Trophoblast cell (in vitro differentiated cells and primary cell): ENCODE data around the gene EFNB3. TPM values are rescaled to one million over a fixed set of nuclear protein-coding genes. Genes with fewer than 3 reads are reported as not detected.

Experiments
- DNase-seq, 2 donors: peaks; one replicate each; pipeline ENCODE4 v3.0.0-alpha.2; 2016
- H2AFZ ChIP-seq: 2 replicates; pipeline ENCODE4 v1.6.1; 2013; ENCODE audit warnings: low read length, moderate library complexity, mild to moderate bottlenecking; ENCODE audit not compliant: insufficient read depth, poor library complexity
- H2AK5ac ChIP-seq: 2 replicates; pipeline ENCODE4 v1.6.1; 2013; ENCODE audit warnings: mild to moderate bottlenecking, low read length
- H2BK120ac ChIP-seq: 2 replicates; pipeline ENCODE4 v1.6.1; 2013; ENCODE audit warnings: low read length, mild to moderate bottlenecking, moderate library complexity; ENCODE audit not compliant: insufficient read depth, poor library complexity
- H2BK12ac ChIP-seq: 2 replicates; pipeline ENCODE4 v1.6.1; 2013; ENCODE audit warnings: mild to moderate bottlenecking, low read length, moderate library complexity
- H2BK5ac ChIP-seq: 2 replicates; pipeline ENCODE4 v1.6.1; 2013; ENCODE audit warnings: low read length, low read depth, moderate library complexity, mild to moderate bottlenecking; ENCODE audit not compliant: poor library complexity
- H3K14ac ChIP-seq: 2 replicates; pipeline ENCODE4 v1.6.1; 2013; ENCODE audit warnings: mild to moderate bottlenecking, low read length
- H3K18ac ChIP-seq: 2 replicates; pipeline ENCODE4 v1.6.1; 2013; ENCODE audit warnings: mild to moderate bottlenecking, low read length
- H3K23ac ChIP-seq: 2 replicates; pipeline ENCODE4 v1.6.1; 2013; ENCODE audit warnings: low read length
- H3K27ac ChIP-seq: 2 replicates; pipeline ENCODE4 v1.5.1; 2013; ENCODE audit warnings: low read depth, mild to moderate bottlenecking, inconsistent platforms, low read length, moderate library complexity
- H3K27me3 ChIP-seq: 2 replicates; pipeline ENCODE4 v1.6.1; 2013; ENCODE audit warnings: inconsistent platforms, mild to moderate bottlenecking, low read length, moderate library complexity; ENCODE audit not compliant: insufficient read depth
- H3K36me3 ChIP-seq, 2 experiments: 1 replicate in 1 of 2; 2 replicates in 1 of 2; pipeline ENCODE4 v1.6.1; 2013; ENCODE audit warnings: low read length in 2 of 2, mild to moderate bottlenecking in 2 of 2, moderate library complexity in 1 of 2; ENCODE audit not compliant: insufficient read depth in 2 of 2, control insufficient read depth in 1 of 2
- H3K4ac ChIP-seq: 2 replicates; pipeline ENCODE4 v1.6.1; 2013; ENCODE audit warnings: low read depth, mild to moderate bottlenecking, low read length, moderate library complexity
- H3K4me1 ChIP-seq, 2 experiments: 1 replicate in 1 of 2; 2 replicates in 1 of 2; pipeline ENCODE4 v1.6.1; 2013; ENCODE audit warnings: low read length in 2 of 2, mild to moderate bottlenecking in 2 of 2, moderate library complexity in 1 of 2; ENCODE audit not compliant: insufficient read depth in 2 of 2, control insufficient read depth in 1 of 2
- H3K4me2 ChIP-seq: 2 replicates; pipeline ENCODE4 v1.6.1; 2013; ENCODE audit warnings: inconsistent platforms, mild to moderate bottlenecking, low read length, moderate library complexity
- H3K4me3 ChIP-seq: 2 replicates; pipeline ENCODE4 v1.5.1; 2013; ENCODE audit warnings: mild to moderate bottlenecking, low read depth, low read length, inconsistent platforms
- H3K79me1 ChIP-seq: one replicate; pipeline ENCODE4 v1.6.1; 2013; ENCODE audit warnings: low read length
- H3K79me2 ChIP-seq: 2 replicates; pipeline ENCODE4 v1.6.1; 2013; ENCODE audit warnings: low read length, mild to moderate bottlenecking; ENCODE audit not compliant: control insufficient read depth, insufficient read depth, poor library complexity
- H3K9ac ChIP-seq: 2 replicates; pipeline ENCODE4 v1.6.1; 2013; ENCODE audit warnings: mild to moderate bottlenecking, low read length
- H3K9me3 ChIP-seq: 2 replicates; pipeline ENCODE4 v1.6.1; 2013; ENCODE audit warnings: low read depth, mild to moderate bottlenecking, control low read depth, inconsistent platforms, low read length; ENCODE audit not compliant: insufficient read depth
- H4K12ac ChIP-seq: 2 replicates; pipeline ENCODE4 v1.6.1; 2013; ENCODE audit warnings: low read depth, mild to moderate bottlenecking, low read length, moderate library complexity
- H4K8ac ChIP-seq: 2 replicates; pipeline ENCODE4 v1.6.1; 2013; ENCODE audit warnings: low read depth, mild to moderate bottlenecking, low read length, moderate library complexity
- H4K91ac ChIP-seq: one replicate; pipeline ENCODE4 v1.6.1; 2013; ENCODE audit warnings: low read depth, mild to moderate bottlenecking, low read length, moderate library complexity
- WGBS: extraction: QIAGEN DNeasy Blood & Tissue Kit; methylation state at CpG from one replicate; pipeline ENCODE4 v1.1.7; 2013; ENCODE audit warnings: missing lambda C conversion rate; ENCODE audit not compliant: insufficient read length, insufficient coverage; ENCODE audit errors: extremely low coverage; 5-methylcytosine and 5-hydroxymethylcytosine counted together
- polyA plus RNA-seq: library from polyadenylated mRNA; stranded (reverse); fragments of 200-250 nt; gene quantifications from 2 replicates; pipeline ENCODE4 v1.2.3, GENCODE V29; 2013

EFNB3 gene
- polyA plus RNA-seq, result 9.3 TPM in 2 replicates

GRCh38 chr17:7704601-7705268 lies at the start of gene EFNB3:
Gene EFNB3, plus strand, starts transcription at chr17:7705202. Its CDS starts 397 bp downstream, at chr17:7705599.
- Histone ChIP-seq H2AFZ (peak within 1 kb of the TSS; percentile 55), H2BK5ac (no peak within 1 kb of the TSS), H3K36me3 (peaks cover 16 to 19% of the 10 kb centered on the region in 2 experiments), H3K79me1 (no peaks in the 10 kb centered on the region), H2BK12ac (no peak within 1 kb of the TSS), H3K4me1 (peaks cover 28 to 29% of the 10 kb centered on the region in 2 experiments), H3K9ac (peak within 1 kb of the TSS; percentile 23), H2BK120ac (no peak within 1 kb of the TSS), H4K8ac (no peak within 1 kb of the TSS), H3K27me3 (peaks cover 4% of the 10 kb centered on the region), H3K79me2 (no peaks in the 10 kb centered on the region), H3K9me3 (no peaks in the 10 kb centered on the region), H3K4me2 (peak within 1 kb of the TSS; percentile 68), H4K91ac (peak within 1 kb of the TSS; percentile 49), H4K12ac (peak within 1 kb of the TSS; percentile 2), H3K4ac (no peak within 1 kb of the TSS), H3K23ac (no peak within 1 kb of the TSS), H3K27ac (no peak within 1 kb of the TSS), H3K14ac (peak within 1 kb of the TSS; percentile 55), H3K18ac (peak within 1 kb of the TSS; percentile 88), H3K4me3 (peak within 1 kb of the TSS; percentile 68), H2AK5ac (no peak within 1 kb of the TSS)
- no CpG with 5 or more reads among the region's 45 CpGs for WGBS
- DNase-seq, result peak in 1 of 2 donors; percentile 14

GRCh38 chr17:7655541-7655840 lies 49.5 kb upstream of the EFNB3 start:
- Histone ChIP-seq H3K27ac (no peak overlapping the region), H3K79me1 (no peaks in the 10 kb centered on the region), H2BK120ac (no peak overlapping the region), H2BK5ac (no peak overlapping the region), H4K8ac (no peak overlapping the region), H3K36me3 (peaks cover 0 to 2% of the 10 kb centered on the region in 2 experiments), H3K79me2 (no peaks in the 10 kb centered on the region), H3K4me3 (no peak overlapping the region), H2BK12ac (no peak overlapping the region), H2AFZ (no peak overlapping the region), H3K27me3 (peaks cover 29% of the 10 kb centered on the region), H3K9me3 (peaks cover 17% of the 10 kb centered on the region), H3K4me2 (no peak overlapping the region), H4K12ac (no peak overlapping the region), H3K14ac (no peak overlapping the region), H3K9ac (no peak overlapping the region), H3K23ac (no peak overlapping the region), H3K4ac (no peak overlapping the region), H3K4me1 (peaks cover 10 to 12% of the 10 kb centered on the region in 2 experiments), H4K91ac (no peak overlapping the region), H2AK5ac (no peak overlapping the region), H3K18ac (no peak overlapping the region)
- no peak for DNase-seq
- WGBS, result no CpG with 5 or more reads among the region's 17 CpGs

- no peak overlapping the region for H4K8ac ChIP-seq
Measured at GRCh38 chr17:7656958-7657609, 47.9 kb upstream of the EFNB3 start.

GRCh38 chr17:7667656-7668406 lies 37.2 kb upstream of the EFNB3 start:
- H3K79me2 ChIP-seq, result no peaks in the 10 kb centered on the region
- DNase-seq, result no peak
- peaks cover 38 to 47% of the 10 kb centered on the region in 2 experiments for H3K36me3 ChIP-seq
- no peak overlapping the region for H3K4ac ChIP-seq
- no peaks in the 10 kb centered on the region for H3K27me3 ChIP-seq
- no peaks in the 10 kb centered on the region for H3K9me3 ChIP-seq
- no peak overlapping the region for H3K4me2 ChIP-seq
- whole genome bisulfite sequencing, result no CpG with 5 or more reads among the region's 10 CpGs
- H3K14ac ChIP-seq, result no peak overlapping the region
- H2AFZ ChIP-seq, result no peak overlapping the region
- H3K4me3 ChIP-seq, result no peak overlapping the region
- H2AK5ac ChIP-seq, result no peak overlapping the region
- H2BK5ac ChIP-seq, result no peak overlapping the region
- no peak overlapping the region for H3K18ac ChIP-seq
- no peak overlapping the region for H3K9ac ChIP-seq
- no peak overlapping the region for H2BK120ac ChIP-seq
- H3K79me1 ChIP-seq, result no peaks in the 10 kb centered on the region
- H4K8ac ChIP-seq, result no peak overlapping the region
- no peak overlapping the region for H2BK12ac ChIP-seq
- H3K27ac ChIP-seq, result no peak overlapping the region
- H3K4me1 ChIP-seq, result no peaks in the 10 kb centered on the region
- no peak overlapping the region for H4K12ac ChIP-seq
- H4K91ac ChIP-seq, result no peak overlapping the region
- H3K23ac ChIP-seq, result no peak overlapping the region

More at GRCh38 chr17:7656958-7657609, 47.9 kb upstream of the EFNB3 start:
- Histone ChIP-seq H3K18ac (no peak overlapping the region), H2BK12ac (no peak overlapping the region), H3K9me3 (peaks cover 11% of the 10 kb centered on the region), H3K4me1 (peaks cover 3 to 4% of the 10 kb centered on the region in 2 experiments), H2AK5ac (no peak overlapping the region), H3K27ac (no peak overlapping the region), H3K27me3 (peaks cover 15% of the 10 kb centered on the region), H3K4ac (no peak overlapping the region), H2AFZ (no peak overlapping the region), H4K91ac (no peak overlapping the region), H3K4me2 (peak overlapping the region; percentile 11), H4K12ac (no peak overlapping the region), H2BK5ac (no peak overlapping the region), H3K36me3 (peaks cover 0 to 2% of the 10 kb centered on the region in 2 experiments), H3K79me2 (no peaks in the 10 kb centered on the region), H3K4me3 (no peak overlapping the region), H3K9ac (no peak overlapping the region), H2BK120ac (no peak overlapping the region), H3K14ac (no peak overlapping the region), H3K23ac (no peak overlapping the region), H3K79me1 (no peaks in the 10 kb centered on the region)
- no peak for DNase-seq
- no CpG with 5 or more reads among the region's 10 CpGs for WGBS
